Measurements from ENCODE around the gene CLSTN1. TPM values are rescaled to one million over a fixed set of nuclear protein-coding genes. Genes with fewer than 3 reads are reported as not detected.
A peak's percentile ranks its signal among the peaks of the same experiment; 100 is the strongest.

CLSTN1 gene
- total RNA-seq, 1 experiment from 2014 or later: 99.3 TPM

- Mint-ChIP-seq H3K4me3 (ENCODE audit: low read depth, unreplicated experiment) (no peak overlapping the region), H3K4me1 (ENCODE audit: low read depth, unreplicated experiment) (peaks cover 9% of the 10 kb centered on the region), H3K9me3 (ENCODE audit: low read depth, unreplicated experiment) (no peaks in the 10 kb centered on the region), H3K36me3 (ENCODE audit: insufficient read depth, unreplicated experiment) (peaks cover 7% of the 10 kb centered on the region), H3K27ac (ENCODE audit: unreplicated experiment) (no peak overlapping the region), H3K27me3 (ENCODE audit: unreplicated experiment) (no peaks in the 10 kb centered on the region)
- no TSS peak for BruUV-seq (replicated peaks)
- TF ChIP-seq CTCF (IDR thresholded peaks at IDR 0.05; ENCODE audit: unreplicated experiment): no peak
- CTCF ChIA-PET: no interaction called here
- no peak for DNase-seq
- intact Hi-C loops (cut with micrococcal nuclease; ENCODE audit: unreplicated experiment): no loop called here
These were observed 6.0 kb downstream of the CLSTN1 start for GRCh38 chr1:9817734-9818133.

GRCh38 chr1:9816199-9816598 is 7.6 kb downstream of the CLSTN1 start:
- no TSS peak for BruUV-seq (replicated peaks)
- no peak for DNase-seq
- Mint-ChIP-seq H3K4me3 (ENCODE audit: low read depth, unreplicated experiment) (no peak overlapping the region), H3K4me1 (ENCODE audit: low read depth, unreplicated experiment) (peaks cover 9% of the 10 kb centered on the region), H3K27me3 (ENCODE audit: unreplicated experiment) (no peaks in the 10 kb centered on the region), H3K9me3 (ENCODE audit: low read depth, unreplicated experiment) (no peaks in the 10 kb centered on the region), H3K27ac (ENCODE audit: unreplicated experiment) (no peak overlapping the region), H3K36me3 (ENCODE audit: insufficient read depth, unreplicated experiment) (no peaks in the 10 kb centered on the region)
- intact Hi-C loops (cut with micrococcal nuclease; ENCODE audit: unreplicated experiment): no loop called here
- no peak for TF ChIP-seq CTCF (IDR thresholded peaks at IDR 0.05; ENCODE audit: unreplicated experiment)
- CTCF ChIA-PET: no interaction called here

DNA sequence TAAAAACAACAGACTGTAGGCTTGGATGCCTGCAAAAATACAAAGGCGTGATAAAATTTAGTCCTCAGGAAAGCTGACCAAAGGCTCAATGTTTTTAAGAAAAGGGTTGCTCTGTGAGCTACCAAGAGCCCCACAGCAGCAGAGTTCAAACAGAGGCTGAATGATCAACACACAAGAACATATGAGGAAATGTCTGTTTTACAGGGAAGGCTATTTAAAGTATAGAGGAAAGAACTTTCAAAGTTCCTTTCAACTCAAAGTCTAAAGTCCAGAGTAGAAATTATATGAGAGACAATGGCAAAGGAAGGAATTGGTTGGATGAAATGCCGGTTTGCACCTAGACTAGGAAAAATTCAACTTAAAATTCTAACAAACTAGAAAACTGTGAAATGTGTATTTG is 8.6 kb downstream of the CLSTN1 start:
- DNase-seq: no peak
- peak overlapping the region; percentile 58 for H3K27ac Mint-ChIP-seq (ENCODE audit: unreplicated experiment)
- CTCF ChIA-PET: interaction anchor here (0.5 kb wide), 1 partner anchor 12 kb away, joined by 4 read pairs; no protein-coding TSS in a partner anchor
- H3K36me3 Mint-ChIP-seq (ENCODE audit: insufficient read depth, unreplicated experiment): no peaks in the 10 kb centered on the region
- H3K9me3 Mint-ChIP-seq (ENCODE audit: low read depth, unreplicated experiment): no peaks in the 10 kb centered on the region
- no TSS peak for BruUV-seq (replicated peaks)
- H3K4me1 Mint-ChIP-seq (ENCODE audit: low read depth, unreplicated experiment): peaks cover 9% of the 10 kb centered on the region
- no peak overlapping the region for H3K4me3 Mint-ChIP-seq (ENCODE audit: low read depth, unreplicated experiment)
- H3K27me3 Mint-ChIP-seq (ENCODE audit: unreplicated experiment): no peaks in the 10 kb centered on the region
- no peak for TF ChIP-seq CTCF (IDR thresholded peaks at IDR 0.05; ENCODE audit: unreplicated experiment)
- intact Hi-C loops (cut with micrococcal nuclease; ENCODE audit: unreplicated experiment): no loop called here

DNA sequence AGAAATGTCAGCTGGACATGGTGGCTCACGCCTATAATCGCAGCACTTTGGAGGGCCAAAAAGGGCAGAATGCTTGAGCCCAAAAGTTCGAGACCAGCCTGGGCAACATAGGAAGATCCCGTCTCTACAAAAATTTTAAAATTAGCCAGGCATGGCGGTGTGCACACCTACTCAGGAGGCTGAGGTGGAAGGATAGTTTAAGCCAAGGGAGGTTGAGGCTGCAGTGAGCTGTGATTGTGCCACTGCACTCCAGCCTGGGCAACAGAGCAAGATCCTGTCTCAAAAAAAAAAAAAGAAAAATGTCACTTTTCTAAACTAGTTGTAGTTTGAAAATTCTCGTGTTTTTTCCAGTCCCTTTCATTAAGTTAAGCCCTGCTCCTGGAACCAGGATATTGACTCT is 9.1 kb downstream of the CLSTN1 start:
- CTCF ChIA-PET: interaction anchor here (0.5 to 0.7 kb wide), 3 partner anchors 12 to 119 kb away, joined by 3 to 4 read pairs (median 4); no protein-coding TSS in a partner anchor
- peaks cover 9% of the 10 kb centered on the region for H3K4me1 Mint-ChIP-seq (ENCODE audit: low read depth, unreplicated experiment)
- no peaks in the 10 kb centered on the region for H3K36me3 Mint-ChIP-seq (ENCODE audit: insufficient read depth, unreplicated experiment)
- no peak overlapping the region for H3K27ac Mint-ChIP-seq (ENCODE audit: unreplicated experiment)
- H3K9me3 Mint-ChIP-seq (ENCODE audit: low read depth, unreplicated experiment): no peaks in the 10 kb centered on the region
- BruUV-seq (replicated peaks): no TSS peak
- intact Hi-C loops (cut with micrococcal nuclease; ENCODE audit: unreplicated experiment): no loop called here
- TF ChIP-seq CTCF (IDR thresholded peaks at IDR 0.05; ENCODE audit: unreplicated experiment): no peak
- no peak for DNase-seq
- no peak overlapping the region for H3K4me3 Mint-ChIP-seq (ENCODE audit: low read depth, unreplicated experiment)
- H3K27me3 Mint-ChIP-seq (ENCODE audit: unreplicated experiment): no peaks in the 10 kb centered on the region

Measured in Calu3 (cell line).